WTC11 (cell line): Measurements from ENCODE around the gene ZER1.

Experiments used
- ATF3 ChIP-seq: sonication (generic); formaldehyde crosslinking; conservative IDR thresholded peaks from 2 replicates; pipeline ENCODE4 v1.8.1; 2022; ENCODE audit warnings: mild to moderate bottlenecking, missing genetic modification reagents
- CBFB ChIP-seq: sonication (generic); formaldehyde crosslinking; IDR thresholded peaks from 2 replicates; pipeline ENCODE4 v1.8.1; 2022; ENCODE audit warnings: mild to moderate bottlenecking, low read depth, missing genetic modification reagents
- CTCF ChIP-seq: fragments of 200-600 bp; IDR thresholded peaks from 2 replicates; pipeline ENCODE4 v1.8.0; 2022; ENCODE audit warnings: antibody characterized with exemption
- ELF4 ChIP-seq: sonication (generic); formaldehyde crosslinking; IDR thresholded peaks from 2 replicates; pipeline ENCODE4 v1.8.1; 2022; ENCODE audit warnings: low read depth, mild to moderate bottlenecking, moderate library complexity, missing genetic modification reagents
- FOXP1 ChIP-seq: sonication (generic); formaldehyde crosslinking; IDR thresholded peaks from 2 replicates; pipeline ENCODE4 v1.8.0; 2022; ENCODE audit warnings: missing genetic modification reagents, mild to moderate bottlenecking, moderate library complexity, borderline replicate concordance
- MAX ChIP-seq: sonication (generic); formaldehyde crosslinking; IDR thresholded peaks from 2 replicates; pipeline ENCODE4 v1.8.0; 2022; ENCODE audit warnings: mild to moderate bottlenecking, missing genetic modification reagents
- SP1 ChIP-seq: sonication (generic); formaldehyde crosslinking; conservative IDR thresholded peaks from 2 replicates; pipeline ENCODE4 v1.8.1; 2022; ENCODE audit warnings: missing genetic modification reagents
- ZNF263 ChIP-seq: sonication (generic); formaldehyde crosslinking; IDR thresholded peaks from 2 replicates; pipeline ENCODE4 v1.8.1; 2022; ENCODE audit warnings: low read depth, mild to moderate bottlenecking, moderate library complexity, missing genetic modification reagents
- TF ChIP-seq, protein P1 (sequence below): sonication (generic); formaldehyde crosslinking; IDR thresholded peaks from 2 replicates; pipeline ENCODE4 v1.8.1; 2022; ENCODE audit warnings: low read depth, mild to moderate bottlenecking, moderate library complexity, missing genetic modification reagents, borderline replicate concordance

DNA sequence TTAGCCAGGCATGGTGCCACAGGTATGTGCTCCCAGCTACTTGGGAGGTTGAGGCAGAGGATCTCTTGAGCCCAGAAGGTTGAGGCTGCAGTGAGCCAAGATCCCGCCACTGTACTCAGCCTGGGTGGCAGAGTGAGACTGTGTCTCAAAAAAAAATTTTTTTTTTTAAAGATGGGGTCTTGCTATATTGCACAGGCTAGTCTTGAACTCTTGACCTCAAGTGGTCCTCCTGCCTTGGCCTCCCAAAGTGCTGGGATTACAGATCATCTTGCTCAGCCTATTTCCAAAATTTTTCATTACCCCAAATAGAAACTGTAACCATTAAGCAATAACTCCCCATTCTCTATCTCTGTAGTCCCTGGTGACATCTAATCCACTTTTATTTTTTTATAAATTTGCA lies 10.9 kb upstream of the ZER1 start:
- TF ChIP-seq CTCF (no peak), CBFB (CRISPR knock-in tag) (no peak), FOXP1 (CRISPR knock-in tag) (no peak), MAX (no peak), ATF3 (no peak), ELF4 (CRISPR knock-in tag) (no peak), ZNF263 (CRISPR knock-in tag) (no peak), SP1 (no peak)
- TF ChIP-seq, protein P1, sequence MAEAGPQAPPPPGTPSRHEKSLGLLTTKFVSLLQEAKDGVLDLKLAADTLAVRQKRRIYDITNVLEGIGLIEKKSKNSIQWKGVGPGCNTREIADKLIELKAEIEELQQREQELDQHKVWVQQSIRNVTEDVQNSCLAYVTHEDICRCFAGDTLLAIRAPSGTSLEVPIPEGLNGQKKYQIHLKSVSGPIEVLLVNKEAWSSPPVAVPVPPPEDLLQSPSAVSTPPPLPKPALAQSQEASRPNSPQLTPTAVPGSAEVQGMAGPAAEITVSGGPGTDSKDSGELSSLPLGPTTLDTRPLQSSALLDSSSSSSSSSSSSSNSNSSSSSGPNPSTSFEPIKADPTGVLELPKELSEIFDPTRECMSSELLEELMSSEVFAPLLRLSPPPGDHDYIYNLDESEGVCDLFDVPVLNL (CRISPR knock-in tag): no peak
